BE2C (cell line): ENCODE results near the gene GBA2.
A peak's percentile ranks its signal among the peaks of the same experiment; 100 is the strongest.

ENCODE experiments used
- DNase-seq: peaks from one replicate; pipeline ENCODE4 v3.0.0-alpha.2; 2020
- H3K27me3 ChIP-seq: fragments of 250-450 bp; sonication (Bioruptor Pico); 2 replicates; pipeline ENCODE4 v1.5.1; 2020; ENCODE audit warnings: mild to moderate bottlenecking
- H3K36me3 ChIP-seq: fragments of 250-450 bp; sonication (Bioruptor Pico); 2 replicates; pipeline ENCODE4 v1.5.1; 2020; ENCODE audit warnings: mild to moderate bottlenecking
- H3K4me1 ChIP-seq: fragments of 250-450 bp; sonication (Bioruptor Pico); 2 replicates; pipeline ENCODE4 v1.5.1; 2020
- H3K4me3 ChIP-seq: 2 replicates; pipeline ENCODE4 v1.5.1; 2011; ENCODE audit warnings: low read depth, low read length
- H3K9me3 ChIP-seq: fragments of 250-450 bp; sonication (Bioruptor Pico); 2 replicates; pipeline ENCODE4 v1.5.1; 2020
- CTCF ChIP-seq: IDR thresholded peaks from 2 replicates; pipeline ENCODE4 v1.5.1; 2012; ENCODE audit warnings: mild to moderate bottlenecking, low read depth, low read length

Gene GBA2

DNA sequence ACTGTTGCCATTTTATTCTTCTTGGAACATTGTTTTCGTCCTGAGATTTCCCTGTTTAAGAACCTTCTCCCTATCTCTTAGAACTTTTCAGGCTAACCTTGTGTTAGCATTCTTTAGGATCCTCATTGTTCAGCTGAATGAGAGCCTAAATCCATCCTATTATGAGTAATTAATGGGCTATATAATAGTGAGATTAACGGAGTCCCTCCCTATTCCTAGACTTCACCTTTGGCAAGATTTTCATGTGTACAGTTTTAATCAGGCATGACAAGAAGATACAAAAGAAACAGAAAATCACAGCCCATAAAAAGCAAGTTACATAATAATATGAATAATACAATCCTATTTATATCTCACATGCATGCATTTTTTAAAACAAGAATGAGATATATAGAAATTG is 14.2 kb upstream of the GBA2 start:
- no peak for TF ChIP-seq CTCF
- DNase-seq, result no peak
- Histone ChIP-seq H3K9me3 (no peaks in the 10 kb centered on the region), H3K4me1 (peaks cover 11% of the 10 kb centered on the region), H3K27me3 (no peaks in the 10 kb centered on the region), H3K4me3 (no peak overlapping the region), H3K36me3 (no peaks in the 10 kb centered on the region)

DNA sequence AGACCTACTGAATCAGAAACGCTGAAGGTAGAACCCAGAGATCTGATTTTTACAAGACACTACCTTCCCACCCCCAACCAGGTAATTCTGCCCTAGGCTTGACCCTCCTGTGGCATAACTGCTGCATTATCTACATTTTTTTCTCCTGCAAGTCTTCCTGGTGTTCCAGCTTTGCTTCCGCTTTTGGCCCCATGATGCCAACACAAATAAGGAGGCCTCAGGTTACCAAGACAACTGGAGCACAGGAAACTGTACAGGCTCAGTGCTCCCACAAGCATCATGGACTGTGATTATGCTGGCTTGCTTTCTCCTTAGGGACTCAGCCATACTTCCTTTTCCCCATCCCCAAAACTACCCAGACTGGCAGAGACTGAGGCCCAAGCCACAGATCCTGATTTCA is 11.6 kb upstream of the GBA2 start:
- TF ChIP-seq CTCF, result no peak
- H3K9me3 ChIP-seq, result no peaks in the 10 kb centered on the region
- no peak overlapping the region for H3K4me3 ChIP-seq
- no peak for DNase-seq
- H3K4me1 ChIP-seq, result no peaks in the 10 kb centered on the region
- no peaks in the 10 kb centered on the region for H3K27me3 ChIP-seq
- H3K36me3 ChIP-seq, result no peaks in the 10 kb centered on the region

GRCh38 chr9:35759795-35760194 is 10.8 kb upstream of the GBA2 start:
- no peak for TF ChIP-seq CTCF
- Histone ChIP-seq H3K27me3 (no peaks in the 10 kb centered on the region), H3K4me3 (no peak overlapping the region), H3K9me3 (no peaks in the 10 kb centered on the region), H3K4me1 (no peaks in the 10 kb centered on the region), H3K36me3 (no peaks in the 10 kb centered on the region)
- DNase-seq, result no peak

DNA sequence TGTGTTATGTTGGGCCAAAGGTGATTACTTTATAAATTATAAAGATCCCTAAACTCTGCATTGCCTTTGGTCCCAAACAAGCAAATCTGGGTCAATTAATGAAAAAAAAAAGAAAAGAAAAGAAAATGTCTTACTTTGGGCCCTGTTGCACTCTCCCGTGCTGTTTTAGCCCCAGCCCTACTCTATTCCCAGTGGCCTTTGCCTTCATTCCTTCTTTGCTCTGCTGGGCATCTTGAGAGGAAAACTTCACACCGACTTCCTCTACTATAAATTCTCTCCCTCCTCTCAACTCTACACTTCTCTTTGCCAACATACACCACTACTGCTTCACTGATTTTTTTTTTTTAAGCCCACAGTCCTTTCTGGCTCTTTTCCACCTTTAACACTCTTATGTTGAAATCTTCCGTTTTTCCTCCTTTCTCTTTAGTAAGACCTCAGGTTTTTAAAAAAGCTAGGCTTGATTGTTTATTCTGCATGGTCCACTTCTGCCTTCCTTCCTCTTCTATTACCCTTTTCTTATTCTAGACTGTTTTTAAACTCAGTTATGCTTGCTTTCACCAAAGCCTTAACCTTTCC is 9.5 kb upstream of the GBA2 start:
- no peak for DNase-seq
- Histone ChIP-seq H3K4me1 (no peaks in the 10 kb centered on the region), H3K4me3 (peak overlapping the region; percentile 80; the same call in 1 of the 2 replicates), H3K9me3 (no peaks in the 10 kb centered on the region), H3K27me3 (no peaks in the 10 kb centered on the region), H3K36me3 (no peaks in the 10 kb centered on the region)
- no peak for TF ChIP-seq CTCF

- TF ChIP-seq CTCF, result no peak
- Histone ChIP-seq H3K36me3 (peaks cover 3% of the 10 kb centered on the region), H3K9me3 (no peaks in the 10 kb centered on the region), H3K4me1 (no peaks in the 10 kb centered on the region), H3K4me3 (peak overlapping the region; percentile 80), H3K27me3 (no peaks in the 10 kb centered on the region)
- no peak for DNase-seq
Measured at GRCh38 chr9:35757892-35758275, 8.9 kb upstream of the GBA2 start.

GRCh38 chr9:35757226-35757891 is 8.3 kb upstream of the GBA2 start:
- DNase-seq, result no peak
- H3K27me3 ChIP-seq, result no peaks in the 10 kb centered on the region
- peak overlapping the region; percentile 80 for H3K4me3 ChIP-seq
- no peaks in the 10 kb centered on the region for H3K4me1 ChIP-seq
- TF ChIP-seq CTCF, result no peak
- H3K36me3 ChIP-seq, result peaks cover 7% of the 10 kb centered on the region
- no peaks in the 10 kb centered on the region for H3K9me3 ChIP-seq
